K562 (cell line): Measurements from ENCODE around the gene FBXO11. TPM values are rescaled to one million over a fixed set of nuclear protein-coding genes. Genes with fewer than 3 reads are reported as not detected.

Source experiments
- ATAC-seq: fragments of 200-7000 bp; cut with Tn5 transposase; 3 replicates; pipeline ENCODE4 v1.9.1; 2020; ENCODE audit warnings: moderate library complexity
- BruUV-seq: library from RNA; stranded (reverse); fragments of 400-500 nt; replicated peaks from 2 replicates; lab custom pipeline; 2021; lab: Mats Ljungman, UMichigan
- CTCF ChIA-PET: fragments of 300-600 bp; formaldehyde crosslinking; extraction: SDS; loops from one replicate; lab custom pipeline; 2021; ENCODE audit warnings: low intra/inter-chr PET ratio; lab: Yijun Ruan, JAX
- POLR2A ChIA-PET: fragments of 300-600, 350-650 bp; sonication (Branson Sonifier 250); formaldehyde crosslinking; extraction: SDS; loops from one replicate; lab custom pipeline; 2021; ENCODE audit warnings: antibody characterized with exemption, inconsistent platforms; lab: Yijun Ruan, JAX
- DNase-seq, 4 experiments: peaks; one replicate each; pipeline versions ENCODE4 v3.0.0 to v3.0.0-alpha.2; 2011 to 2018; ENCODE audit warnings: low spot score in 3 of 4, mixed read lengths in 3 of 4; ENCODE audit errors: extremely low read depth in 1 of 4
- FAIRE-seq: peaks from 2 replicates; lab custom pipeline; 2011; peaks lifted over from hg19 to GRCh38; lab: Jason Lieb, UNC
- H2AFZ ChIP-seq: 2 replicates; pipeline ENCODE4 v1.6.0; 2011; ENCODE audit warnings: low read depth, low read length, control low read depth, inconsistent platforms
- H3K27ac ChIP-seq: fragments of 200-600 bp; 3 replicates; pipeline ENCODE4 v1.8.0; 2011; ENCODE audit warnings: low read depth, mild to moderate bottlenecking, control low read depth, inconsistent platforms, low read length, moderate library complexity, mixed read lengths; ENCODE audit errors: extremely low read depth
- H3K27me3 ChIP-seq, 2 experiments: fragments of 300-600 bp in 1 of 2; 2 replicates in 1 of 2; 3 replicates in 1 of 2; pipeline versions ENCODE4 v1.6.0 to v1.8.0; 2011; ENCODE audit warnings: inconsistent platforms in 2 of 2, low read length in 2 of 2, mild to moderate bottlenecking in 1 of 2, mixed read lengths in 1 of 2, moderate library complexity in 1 of 2; ENCODE audit not compliant: control insufficient read depth in 2 of 2, insufficient read depth in 2 of 2
- H3K36me3 ChIP-seq: fragments of 300-600 bp; 3 replicates; pipeline ENCODE4 v1.8.0; 2011; ENCODE audit warnings: mild to moderate bottlenecking, low read length, inconsistent platforms; ENCODE audit not compliant: control insufficient read depth, insufficient read depth
- H3K4me1 ChIP-seq, 2 experiments: fragments of 200-600 bp in 1 of 2; replicated peaks in 1 of 2; 2 replicates in 1 of 2; 3 replicates in 1 of 2; pipeline versions ENCODE4 v1.5.1 to v1.8.0; 2011; ENCODE audit warnings: inconsistent platforms in 2 of 2, low read length in 2 of 2, mild to moderate bottlenecking in 1 of 2, mixed read lengths in 1 of 2, moderate library complexity in 1 of 2; ENCODE audit not compliant: control insufficient read depth in 2 of 2, insufficient read depth in 2 of 2
- H3K4me2 ChIP-seq: 2 replicates; pipeline ENCODE4 v1.6.1; 2011; ENCODE audit warnings: low read length, control low read depth, inconsistent platforms, mixed read lengths; ENCODE audit not compliant: insufficient read depth
- H3K4me3 ChIP-seq: fragments of 200-600 bp; sonication (generic), shearing (Covaris generic); 2 replicates; pipeline ENCODE4 v1.5.1; 2016; ENCODE audit warnings: control low read depth, inconsistent platforms
- H3K79me2 ChIP-seq: fragments of 200-600 bp; 3 replicates; pipeline ENCODE4 v1.8.0; 2011; ENCODE audit warnings: low read length, inconsistent platforms; ENCODE audit not compliant: control insufficient read depth, insufficient read depth
- H3K9ac ChIP-seq, 2 experiments: 2 replicates each; pipeline versions ENCODE4 v1.6.0 to v1.6.1; 2011; ENCODE audit warnings: low read depth in 2 of 2, low read length in 2 of 2, control low read depth in 1 of 2, inconsistent platforms in 1 of 2, mild to moderate bottlenecking in 1 of 2, mixed read lengths in 1 of 2; ENCODE audit not compliant: insufficient read depth in 1 of 2
- H3K9me1 ChIP-seq: one replicate; pipeline ENCODE4 v1.6.0; 2011; ENCODE audit warnings: inconsistent platforms, mild to moderate bottlenecking, low read length, moderate library complexity; ENCODE audit not compliant: control insufficient read depth, insufficient read depth
- H3K9me3 ChIP-seq: replicated peaks from 2 replicates; pipeline ENCODE4 v1.5.1; 2011; ENCODE audit warnings: low read depth, low read length, inconsistent platforms; ENCODE audit not compliant: control insufficient read depth, insufficient read depth
- H4K20me1 ChIP-seq: replicated peaks from 2 replicates; pipeline ENCODE4 v1.6.1; 2011; ENCODE audit warnings: low read length, inconsistent platforms, mixed read lengths; ENCODE audit not compliant: control insufficient read depth, insufficient read depth
- BCOR ChIP-seq: fragments of 450-650 bp; IDR thresholded peaks from 2 replicates; pipeline ENCODE4 v1.6.1; 2016
- FIP1L1 ChIP-seq: fragments of 200-400 bp; formaldehyde crosslinking; IDR thresholded peaks from 2 replicates; pipeline ENCODE4 v1.6.1; 2018; ENCODE audit warnings: mild to moderate bottlenecking, low read depth, low read length; ENCODE audit not compliant: poor library complexity, severe bottlenecking
- HDAC6 ChIP-seq: IDR thresholded peaks from 2 replicates; pipeline ENCODE4 v1.6.1; 2012; ENCODE audit warnings: low read depth, mild to moderate bottlenecking, control low read depth, inconsistent platforms, low read length, moderate library complexity
- HNRNPL ChIP-seq: fragments of 200-400 bp; formaldehyde crosslinking; IDR thresholded peaks from 2 replicates; pipeline ENCODE4 v1.6.1; 2017; ENCODE audit warnings: low read depth, mild to moderate bottlenecking, low read length
- MYBL2 ChIP-seq, 2 experiments: fragments of 450-650 bp in 1 of 2; sonication (generic) in 1 of 2; formaldehyde crosslinking in 1 of 2; IDR thresholded peaks; 2 replicates each; pipeline versions ENCODE4 v1.6.1 to v1.8.1; 2017 to 2022; ENCODE audit warnings: borderline replicate concordance in 1 of 2, inconsistent platforms in 1 of 2, low read depth in 1 of 2, mild to moderate bottlenecking in 1 of 2, missing genetic modification reagents in 1 of 2, moderate library complexity in 1 of 2
- PHF21A ChIP-seq: fragments of 450-650 bp; IDR thresholded peaks from 2 replicates; pipeline ENCODE4 v1.6.1; 2017; ENCODE audit warnings: low read depth, borderline replicate concordance
- POLR2H ChIP-seq: IDR thresholded peaks from 2 replicates; pipeline ENCODE4 v1.6.1; 2016; ENCODE audit warnings: missing genetic modification characterization, low read depth, mild to moderate bottlenecking, control low read depth, missing compliant biosample characterization, moderate library complexity
- USF2 ChIP-seq: sonication (generic); formaldehyde crosslinking; IDR thresholded peaks from 2 replicates; pipeline ENCODE4 v1.5.0; 2020; ENCODE audit warnings: missing genetic modification reagents
- ZNF699 ChIP-seq: fragments of 250-450 bp; sonication (Bioruptor Pico); IDR thresholded peaks from 2 replicates; pipeline ENCODE4 v1.8.0; 2021; ENCODE audit warnings: mild to moderate bottlenecking, moderate library complexity; ENCODE audit not compliant: insufficient replicate concordance
- ZNF77 ChIP-seq: fragments of 250-450 bp; sonication (Bioruptor Pico); IDR thresholded peaks from 2 replicates; pipeline ENCODE4 v1.5.0; 2020
- WGBS: fragments of 100-300 bp; shearing (Covaris generic); methylation state at CpG from one replicate; pipeline ENCODE4 v1.1.6; 2016; ENCODE audit warnings: low coverage, mixed read lengths; ENCODE audit not compliant: insufficient coverage; ENCODE audit errors: missing lambda C conversion rate; 5-methylcytosine and 5-hydroxymethylcytosine counted together
- in situ Hi-C: fragments of 300-500 bp; cut with MboI; formaldehyde crosslinking; loops from 4 replicates; pipeline ENCODE4 v1.15.0; 2018; ENCODE audit warnings: inconsistent platforms, mixed read lengths
- intact Hi-C: fragments of 100-400 bp; cut with micrococcal nuclease; formaldehyde crosslinking; loops from 2 replicates; pipeline ENCODE4 v1.14.2; 2022
- polyA plus RNA-seq, 8 experiments: library from polyadenylated mRNA; depleted of rRNA in 4 of 8; stranded (reverse) in 5 of 8; unstranded in 3 of 8; fragments of >200 nt; fragmentation: Nextera tagmentation in 2 of 8; fragmentation: Illumina TruSeq in 1 of 8; extraction: Ambion mirVana in 2 of 8; extraction: Trizol in 1 of 8; gene quantifications; 2 replicates each; pipeline versions ENCODE4 v1.2.1 to v1.2.3, GENCODE V29; 2011 to 2014; ENCODE audit warnings: inconsistent platforms in 1 of 8, missing spikeins in 1 of 8
- total RNA-seq, 7 experiments: library from RNA; depleted of rRNA in 6 of 7; stranded (reverse); fragments of >200 nt in 6 of 7; fragmentation: Illumina TruSeq in 2 of 7; extraction: Trizol in 2 of 7; gene quantifications; 2 replicates each; pipeline versions ENCODE4 v1.2.1 to v1.2.3, GENCODE V29; 2011 to 2021; ENCODE audit warnings: low replicate concordance in 1 of 7
- TF ChIP-seq, protein P1 (sequence below), 2 experiments: fragments of 450-650 bp; conservative IDR thresholded peaks; 2 replicates each; pipeline ENCODE4 v1.6.1; 2017; ENCODE audit warnings: mild to moderate bottlenecking in 2 of 2, moderate library complexity in 2 of 2
- TF ChIP-seq, protein P2 (sequence below), 2 experiments: IDR thresholded peaks; 2 replicates each; pipeline ENCODE4 v1.6.1; 2012; ENCODE audit warnings: improper control_type of control experiment in 2 of 2, low read depth in 2 of 2, low read length in 2 of 2, borderline replicate concordance in 1 of 2
- TF ChIP-seq, protein P3 (sequence below), 2 experiments: fragments of 450-650 bp in 1 of 2; sonication (generic) in 1 of 2; formaldehyde crosslinking; conservative IDR thresholded peaks; 2 replicates each; pipeline versions ENCODE4 v1.4.0 to v1.8.1; 2020 to 2022; ENCODE audit warnings: mild to moderate bottlenecking in 1 of 2, missing genetic modification reagents in 1 of 2

FBXO11 gene
- total and polyA plus RNA-seq, 9 of the 15 experiments (the other 6 are each of a cell fraction or from before 2014, with no cell fraction given) = 8.8 to 44.5 (median 24.1) TPM

DNA sequence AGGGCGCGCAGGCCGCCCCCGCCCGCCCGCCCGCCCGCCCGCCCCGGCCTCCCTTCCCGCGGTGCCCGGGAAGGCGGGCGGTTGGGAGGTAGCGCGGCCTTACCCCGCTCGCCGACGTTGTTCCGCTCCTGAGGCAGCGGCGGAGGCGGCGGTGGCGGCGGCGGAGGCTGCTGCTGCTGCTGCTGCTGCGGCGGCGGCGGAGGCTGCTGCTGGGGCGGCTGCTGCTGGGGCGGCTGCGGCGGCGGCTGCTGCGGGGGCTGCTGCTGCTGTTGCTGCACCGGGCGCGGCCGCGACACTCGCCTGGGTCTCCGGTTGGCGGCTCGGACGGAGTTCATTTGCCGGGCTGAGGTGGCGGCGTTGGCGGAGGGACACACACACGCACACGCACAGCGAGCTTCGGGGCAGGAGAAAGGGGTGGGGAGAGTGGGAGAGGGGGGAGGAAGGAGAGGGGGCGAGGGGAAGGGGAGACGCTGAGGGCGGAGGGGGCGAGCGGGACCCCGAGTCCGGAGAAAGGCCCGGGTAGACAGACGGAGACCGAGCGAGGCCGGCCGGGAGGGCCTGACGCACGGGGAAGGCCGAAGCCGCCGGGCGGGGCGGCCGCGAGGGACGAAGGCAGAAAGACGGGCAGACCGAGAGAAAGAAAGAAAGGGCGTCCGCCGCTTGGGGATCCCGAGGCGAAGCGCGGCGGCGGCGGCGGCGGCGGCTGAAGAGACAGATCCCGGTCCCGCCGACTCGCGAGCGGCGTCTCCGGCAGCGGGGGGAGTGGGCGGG lies 727 bp downstream of the FBXO11 start:
- H3K4me3 ChIP-seq = peak overlapping the region; percentile 93
- ATAC-seq (peak; percentile 18), DNase-seq (peak in 3 of 4 experiments; percentile 47 to 50 (median 50)), FAIRE-seq (no peak)
- POLR2A ChIA-PET = no interaction called here
- no peaks in the 10 kb centered on the region for H4K20me1 ChIP-seq
- H3K27ac ChIP-seq = peak overlapping the region; percentile 97
- in situ Hi-C loops = no loop called here
- no peaks in the 10 kb centered on the region for H3K27me3 ChIP-seq
- intact Hi-C loops = loop anchor here (1.0 kb wide), 2 partner anchors 121 to 201 kb away; no protein-coding TSS in a partner anchor
- no peak overlapping the region; the same call in 1 of the 2 replicates for H2AFZ ChIP-seq
- WGBS = 0% methylated on average over 21 of the region's 105 CpGs
- H3K9me3 ChIP-seq = no peaks in the 10 kb centered on the region
- H3K9me1 ChIP-seq = no peaks in the 10 kb centered on the region
- H3K9ac ChIP-seq = peak overlapping the region; percentile 87 to 95; a peak in 3 of 4 replicates
- H3K4me1 ChIP-seq = peaks cover 4 to 18% of the 10 kb centered on the region in 2 experiments; a peak in 4 of 5 replicates
- peak overlapping the region; percentile 79; the same call in 1 of the 2 replicates for H3K4me2 ChIP-seq
- H3K79me2 ChIP-seq = peaks cover 55% of the 10 kb centered on the region
- BruUV-seq = no TSS peak
- no peaks in the 10 kb centered on the region for H3K36me3 ChIP-seq
- CTCF ChIA-PET = interaction anchor here (0.6 kb wide), 1 partner anchor 99 kb away, joined by 4 read pairs; no protein-coding TSS in a partner anchor
- no peak for TF ChIP-seq PHF21A
- no peak for TF ChIP-seq USF2 (CRISPR knock-in tag)
- no peak for TF ChIP-seq POLR2H (tag)
- no peak for TF ChIP-seq HNRNPL
- TF ChIP-seq BCOR = no peak
- TF ChIP-seq, protein P1, sequence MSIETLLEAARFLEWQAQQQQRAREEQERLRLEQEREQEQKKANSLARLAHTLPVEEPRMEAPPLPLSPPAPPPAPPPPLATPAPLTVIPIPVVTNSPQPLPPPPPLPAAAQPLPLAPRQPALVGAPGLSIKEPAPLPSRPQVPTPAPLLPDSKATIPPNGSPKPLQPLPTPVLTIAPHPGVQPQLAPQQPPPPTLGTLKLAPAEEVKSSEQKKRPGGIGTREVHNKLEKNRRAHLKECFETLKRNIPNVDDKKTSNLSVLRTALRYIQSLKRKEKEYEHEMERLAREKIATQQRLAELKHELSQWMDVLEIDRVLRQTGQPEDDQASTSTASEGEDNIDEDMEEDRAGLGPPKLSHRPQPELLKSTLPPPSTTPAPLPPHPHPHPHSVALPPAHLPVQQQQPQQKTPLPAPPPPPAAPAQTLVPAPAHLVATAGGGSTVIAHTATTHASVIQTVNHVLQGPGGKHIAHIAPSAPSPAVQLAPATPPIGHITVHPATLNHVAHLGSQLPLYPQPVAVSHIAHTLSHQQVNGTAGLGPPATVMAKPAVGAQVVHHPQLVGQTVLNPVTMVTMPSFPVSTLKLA (conservative IDR thresholded peaks at IDR 0.05) = peak; percentile 5 to 34; a peak in 1 of 4 replicates
- TF ChIP-seq ZNF699 (CRISPR knock-in tag) = no peak
- TF ChIP-seq, protein P2, sequence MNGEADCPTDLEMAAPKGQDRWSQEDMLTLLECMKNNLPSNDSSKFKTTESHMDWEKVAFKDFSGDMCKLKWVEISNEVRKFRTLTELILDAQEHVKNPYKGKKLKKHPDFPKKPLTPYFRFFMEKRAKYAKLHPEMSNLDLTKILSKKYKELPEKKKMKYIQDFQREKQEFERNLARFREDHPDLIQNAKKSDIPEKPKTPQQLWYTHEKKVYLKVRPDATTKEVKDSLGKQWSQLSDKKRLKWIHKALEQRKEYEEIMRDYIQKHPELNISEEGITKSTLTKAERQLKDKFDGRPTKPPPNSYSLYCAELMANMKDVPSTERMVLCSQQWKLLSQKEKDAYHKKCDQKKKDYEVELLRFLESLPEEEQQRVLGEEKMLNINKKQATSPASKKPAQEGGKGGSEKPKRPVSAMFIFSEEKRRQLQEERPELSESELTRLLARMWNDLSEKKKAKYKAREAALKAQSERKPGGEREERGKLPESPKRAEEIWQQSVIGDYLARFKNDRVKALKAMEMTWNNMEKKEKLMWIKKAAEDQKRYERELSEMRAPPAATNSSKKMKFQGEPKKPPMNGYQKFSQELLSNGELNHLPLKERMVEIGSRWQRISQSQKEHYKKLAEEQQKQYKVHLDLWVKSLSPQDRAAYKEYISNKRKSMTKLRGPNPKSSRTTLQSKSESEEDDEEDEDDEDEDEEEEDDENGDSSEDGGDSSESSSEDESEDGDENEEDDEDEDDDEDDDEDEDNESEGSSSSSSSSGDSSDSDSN (IDR thresholded peaks at IDR 0.05; ENCODE audit: borderline replicate concordance in 1 of 2, low read depth in 2 of 2, low read length in 2 of 2) = peak in 1 of 2 experiments; percentile 20; a peak in 2 of 4 replicates
- TF ChIP-seq, protein P3, sequence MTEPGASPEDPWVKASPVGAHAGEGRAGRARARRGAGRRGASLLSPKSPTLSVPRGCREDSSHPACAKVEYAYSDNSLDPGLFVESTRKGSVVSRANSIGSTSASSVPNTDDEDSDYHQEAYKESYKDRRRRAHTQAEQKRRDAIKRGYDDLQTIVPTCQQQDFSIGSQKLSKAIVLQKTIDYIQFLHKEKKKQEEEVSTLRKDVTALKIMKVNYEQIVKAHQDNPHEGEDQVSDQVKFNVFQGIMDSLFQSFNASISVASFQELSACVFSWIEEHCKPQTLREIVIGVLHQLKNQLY (CRISPR knock-in tag; conservative IDR thresholded peaks at IDR 0.05) = no peak
- no peak for TF ChIP-seq MYBL2 (IDR thresholded peaks at IDR 0.05; ENCODE audit: low read depth)
- no peak for TF ChIP-seq MYBL2 (CRISPR knock-in tag; IDR thresholded peaks at IDR 0.05; ENCODE audit: borderline replicate concordance)
- no peak for TF ChIP-seq HDAC6
- no peak for TF ChIP-seq ZNF77 (CRISPR knock-in tag)
- TF ChIP-seq FIP1L1 = peak; percentile 45
